Loucy (cell line): ENCODE results near the gene AFTPH.

Experiments used
- H2AFZ ChIP-seq: fragments of 200-600 bp; sonication (generic); 2 replicates; pipeline ENCODE4 v1.6.0; 2016; ENCODE audit warnings: antibody characterized with exemption, mild to moderate bottlenecking, low read length, moderate library complexity
- H3F3A ChIP-seq: fragments of 200-600 bp; 2 replicates; pipeline ENCODE4 v1.6.0; 2016; ENCODE audit warnings: antibody characterized with exemption, low read depth, mild to moderate bottlenecking
- H3K27me3 ChIP-seq: fragments of 200-600 bp; sonication (generic); 2 replicates; pipeline ENCODE4 v1.6.1; 2014; ENCODE audit warnings: low read length, mild to moderate bottlenecking; ENCODE audit not compliant: insufficient read depth, poor library complexity, severe bottlenecking
- H3K36me3 ChIP-seq: fragments of 200-600 bp; sonication (generic); 2 replicates; pipeline ENCODE4 v1.6.1; 2016; ENCODE audit warnings: low read length; ENCODE audit not compliant: insufficient read depth
- H3K4me1 ChIP-seq: fragments of 200-600 bp; sonication (generic); 2 replicates; pipeline ENCODE4 v1.5.1; 2014; ENCODE audit warnings: low read length, mild to moderate bottlenecking; ENCODE audit not compliant: insufficient read depth, poor library complexity, severe bottlenecking
- H3K4me2 ChIP-seq: fragments of 200-600 bp; sonication (generic); 2 replicates; pipeline ENCODE4 v1.6.0; 2014; ENCODE audit warnings: antibody characterized with exemption, low read length, low read depth, mild to moderate bottlenecking; ENCODE audit not compliant: poor library complexity, severe bottlenecking
- H3K4me3 ChIP-seq: fragments of 200-600 bp; sonication (generic); 2 replicates; pipeline ENCODE4 v1.5.1; 2014; ENCODE audit warnings: low read length, mild to moderate bottlenecking, mixed read lengths; ENCODE audit not compliant: poor library complexity, severe bottlenecking
- H3K79me2 ChIP-seq: fragments of 200-600 bp; sonication (generic); 2 replicates; pipeline ENCODE4 v1.6.1; 2014; ENCODE audit warnings: low read length; ENCODE audit not compliant: insufficient read depth
- H3K9ac ChIP-seq: fragments of 200-600 bp; sonication (generic); 2 replicates; pipeline ENCODE4 v1.6.0; 2014; ENCODE audit warnings: mild to moderate bottlenecking, low read depth, low read length, moderate library complexity; ENCODE audit not compliant: poor library complexity, severe bottlenecking
- H3K9me2 ChIP-seq: fragments of 200-600 bp; sonication (generic); replicated peaks from 2 replicates; pipeline ENCODE4 v1.6.1; 2016; ENCODE audit warnings: low read depth, low read length, mixed read lengths
- H3K9me3 ChIP-seq: fragments of 200-600 bp; sonication (generic); 2 replicates; pipeline ENCODE4 v1.6.1; 2014; ENCODE audit warnings: mild to moderate bottlenecking, antibody characterized with exemption, low read length, low read depth; ENCODE audit not compliant: insufficient read depth
- H4K20me1 ChIP-seq: fragments of 200-600 bp; sonication (generic); 2 replicates; pipeline ENCODE4 v1.6.0; 2014; ENCODE audit warnings: antibody characterized with exemption, low read length, mild to moderate bottlenecking; ENCODE audit not compliant: insufficient read depth, poor library complexity, severe bottlenecking
- CTCF ChIP-seq: fragments of 200-600 bp; sonication (generic); conservative IDR thresholded peaks from 2 replicates; pipeline ENCODE4 v1.5.1; 2014; ENCODE audit warnings: mild to moderate bottlenecking, antibody characterized with exemption, low read length
- EZH2phosphoT487 ChIP-seq: fragments of 200-600 bp; IDR thresholded peaks from 2 replicates; pipeline ENCODE4 v1.6.1; 2018; ENCODE audit warnings: antibody characterized with exemption, mild to moderate bottlenecking, moderate library complexity, borderline replicate concordance

AFTPH gene

GRCh38 chr2:64623242-64623850, 99.2 kb downstream of the AFTPH start:
- no peaks in the 10 kb centered on the region for H3K9me3 ChIP-seq
- TF ChIP-seq EZH2phosphoT487: no peak
- TF ChIP-seq CTCF: no peak
- no peaks in the 10 kb centered on the region for H3K9me2 ChIP-seq
- H3F3A ChIP-seq: no peaks in the 10 kb centered on the region
- H2AFZ ChIP-seq: no peak overlapping the region
- no peaks in the 10 kb centered on the region for H3K79me2 ChIP-seq
- no peaks in the 10 kb centered on the region for H3K36me3 ChIP-seq
- H3K4me1 ChIP-seq: no peaks in the 10 kb centered on the region
- no peaks in the 10 kb centered on the region for H4K20me1 ChIP-seq
- no peak overlapping the region for H3K4me2 ChIP-seq
- no peak overlapping the region for H3K9ac ChIP-seq
- no peak overlapping the region for H3K4me3 ChIP-seq
- H3K27me3 ChIP-seq: no peaks in the 10 kb centered on the region

GRCh38 chr2:64624108-64624610, 100.0 kb downstream of the AFTPH start:
- Histone ChIP-seq H4K20me1 (no peaks in the 10 kb centered on the region), H3K9me3 (no peaks in the 10 kb centered on the region), H3K9ac (no peak overlapping the region), H3K9me2 (no peaks in the 10 kb centered on the region), H3F3A (no peaks in the 10 kb centered on the region), H2AFZ (no peak overlapping the region), H3K4me1 (no peaks in the 10 kb centered on the region), H3K27me3 (no peaks in the 10 kb centered on the region), H3K79me2 (no peaks in the 10 kb centered on the region), H3K36me3 (no peaks in the 10 kb centered on the region), H3K4me3 (no peak overlapping the region), H3K4me2 (no peak overlapping the region)
- TF ChIP-seq EZH2phosphoT487 (no peak), CTCF (no peak)

- Histone ChIP-seq H3K4me1 (no peaks in the 10 kb centered on the region), H3K9me2 (no peaks in the 10 kb centered on the region), H3K4me2 (no peak overlapping the region), H3F3A (no peaks in the 10 kb centered on the region), H3K4me3 (no peak overlapping the region), H3K9me3 (no peaks in the 10 kb centered on the region), H3K9ac (no peak overlapping the region), H4K20me1 (no peaks in the 10 kb centered on the region), H3K27me3 (no peaks in the 10 kb centered on the region), H3K36me3 (no peaks in the 10 kb centered on the region), H2AFZ (no peak overlapping the region), H3K79me2 (no peaks in the 10 kb centered on the region)
- TF ChIP-seq CTCF: no peak
- TF ChIP-seq EZH2phosphoT487: no peak
Measured at GRCh38 chr2:64624862-64625261, 100.7 kb downstream of the AFTPH start.
